GM12891 (cell line): ENCODE data around the gene CEMIP.

Source experiments
- DNase-seq: peaks from one replicate; pipeline ENCODE4 v3.0.0; 2011; ENCODE audit warnings: low spot score; ENCODE audit not compliant: insufficient read length
- FAIRE-seq: peaks from 2 replicates; lab custom pipeline; 2011; peaks lifted over from hg19 to GRCh38; lab: Jason Lieb, UNC
- PAX5 ChIP-seq: IDR thresholded peaks from 2 replicates; pipeline ENCODE4 v1.6.1; 2011; ENCODE audit warnings: low read length, moderate library complexity, mild to moderate bottlenecking; ENCODE audit not compliant: insufficient read depth, severe bottlenecking
- POLR2A ChIP-seq: IDR thresholded peaks from 2 replicates; pipeline ENCODE4 v1.6.1; 2011; ENCODE audit warnings: low read depth, low read length, control low read depth
- POLR2AphosphoS5 ChIP-seq: IDR thresholded peaks from 2 replicates; pipeline ENCODE4 v1.6.1; 2011; ENCODE audit warnings: low read depth, low read length, control low read depth
- POU2F2 ChIP-seq: IDR thresholded peaks from 2 replicates; pipeline ENCODE4 v1.6.1; 2011; ENCODE audit warnings: low read depth, mild to moderate bottlenecking, control low read depth, low read length, moderate library complexity
- SPI1 ChIP-seq: IDR thresholded peaks from 2 replicates; pipeline ENCODE4 v1.6.1; 2011; ENCODE audit warnings: low read depth, low read length, control low read depth
- TAF1 ChIP-seq: IDR thresholded peaks from 2 replicates; pipeline ENCODE4 v1.6.1; 2011; ENCODE audit warnings: low read depth, low read length, control low read depth

The CEMIP gene

DNA sequence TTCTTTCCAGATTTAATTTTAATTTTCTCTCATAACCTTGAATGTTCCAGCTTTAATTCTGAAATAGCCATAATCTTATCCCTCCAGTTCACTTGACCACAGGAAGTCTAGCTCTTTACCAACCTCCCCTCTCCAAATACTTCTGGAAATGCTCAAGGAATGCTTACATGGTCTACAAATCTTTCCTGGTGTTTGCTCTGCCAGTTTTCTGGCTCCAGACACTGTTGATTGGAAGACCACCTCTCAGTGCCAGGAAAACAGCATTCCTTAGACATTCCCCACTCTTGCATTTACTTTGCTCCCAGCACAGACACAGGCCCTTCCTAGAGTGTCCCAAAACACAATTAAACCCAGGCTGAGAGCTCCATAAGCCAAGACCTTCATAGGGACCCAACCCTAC lies 111.8 kb downstream of the CEMIP start:
- TF ChIP-seq POLR2AphosphoS5: no peak
- no peak for TF ChIP-seq POU2F2
- TF ChIP-seq SPI1: no peak
- no peak for TF ChIP-seq POLR2A
- no peak for TF ChIP-seq TAF1
- no peak for TF ChIP-seq PAX5
- DNase-seq (no peak), FAIRE-seq (no peak)

DNA sequence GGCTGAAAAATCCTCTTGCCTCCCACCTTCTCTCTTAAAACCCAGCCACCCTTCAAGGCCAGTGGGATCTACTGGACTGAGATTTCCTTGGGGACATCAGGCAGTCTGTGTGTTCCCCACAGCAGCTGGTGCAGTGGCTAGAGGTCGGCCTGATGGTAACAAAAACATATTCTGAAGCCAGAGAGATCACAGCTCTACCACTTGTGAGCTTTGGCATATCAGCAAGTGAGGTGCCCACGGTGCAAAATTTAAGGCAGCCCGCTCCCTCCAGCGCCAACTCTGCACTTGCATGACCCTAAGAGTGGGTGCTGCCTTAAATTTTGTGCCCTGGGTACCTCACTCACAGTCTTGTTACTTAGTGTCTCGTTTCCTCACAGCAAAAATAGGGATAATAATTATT lies 113.2 kb downstream of the CEMIP start:
- TF ChIP-seq SPI1 (no peak), TAF1 (no peak), POU2F2 (no peak), POLR2AphosphoS5 (no peak), PAX5 (no peak), POLR2A (no peak)
- FAIRE-seq: no peak

DNA sequence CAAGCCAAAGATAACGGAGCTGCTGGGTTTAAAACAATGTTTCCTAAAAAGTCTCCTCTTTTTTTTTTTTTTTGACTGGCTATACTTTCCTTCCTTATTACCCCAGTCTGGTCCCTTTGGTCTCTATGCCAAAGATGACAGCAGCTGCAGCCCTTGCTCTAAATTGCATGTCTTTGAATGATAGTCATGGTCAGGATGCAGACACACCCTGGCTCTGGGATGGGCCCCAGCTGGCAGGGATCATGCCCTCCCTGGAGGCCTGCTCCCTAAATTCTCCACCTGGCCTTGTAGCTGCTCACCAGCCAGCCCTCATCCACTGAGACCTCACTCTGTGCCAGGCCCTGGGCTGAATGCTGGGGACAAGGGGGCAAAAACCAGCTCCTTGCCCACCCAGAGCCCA lies 114.6 kb downstream of the CEMIP start:
- FAIRE-seq (no peak), DNase-seq (no peak)
- TF ChIP-seq POLR2A (no peak), POLR2AphosphoS5 (no peak), TAF1 (no peak), PAX5 (no peak), POU2F2 (no peak), SPI1 (no peak)

More for the DNA sequence above, 113.2 kb downstream of the CEMIP start:
- no peak for DNase-seq

DNA sequence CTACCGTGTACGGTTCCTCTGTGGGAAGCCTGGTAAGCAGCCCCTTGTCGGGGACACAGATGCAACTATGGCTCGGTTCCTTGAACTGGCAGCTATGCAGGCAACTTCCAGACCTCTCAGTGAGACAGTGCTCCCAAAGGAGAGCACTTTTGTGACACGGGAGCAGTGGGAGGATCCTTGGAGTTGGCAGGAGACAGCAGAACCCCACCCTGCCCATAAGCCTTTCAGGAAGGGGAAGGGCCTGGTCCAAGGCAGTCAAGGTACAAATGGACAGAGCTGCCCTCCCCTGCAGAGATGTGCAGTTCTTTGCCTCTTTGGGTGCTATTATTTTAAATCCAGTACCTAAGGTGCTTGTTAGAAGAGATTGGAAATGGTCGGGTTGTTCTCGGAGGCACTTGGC lies 115.9 kb downstream of the CEMIP start:
- no peak for DNase-seq
- no peak for FAIRE-seq
- TF ChIP-seq PAX5 (no peak), POLR2A (no peak), SPI1 (no peak), TAF1 (no peak), POU2F2 (no peak), POLR2AphosphoS5 (no peak)

DNA sequence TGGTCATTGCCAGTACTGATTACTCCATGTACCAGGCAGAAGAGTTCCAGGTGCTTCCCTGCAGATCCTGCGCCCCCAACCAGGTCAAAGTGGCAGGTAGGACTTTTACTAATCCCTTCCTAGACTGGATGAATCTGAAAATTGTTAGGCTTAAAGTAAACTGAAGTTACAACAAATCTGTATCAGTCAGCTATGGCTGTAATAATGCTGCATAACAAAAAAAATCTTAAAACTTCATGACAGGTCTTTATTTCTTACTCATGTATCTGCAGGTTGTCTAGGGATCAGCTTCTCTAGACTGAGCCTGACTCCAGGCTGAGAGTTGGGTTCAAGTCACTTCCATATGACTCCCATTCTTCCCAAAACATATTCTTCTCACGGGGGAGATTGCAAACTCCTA lies 116.8 kb downstream of the CEMIP start:
- DNase-seq (no peak), FAIRE-seq (no peak)
- TF ChIP-seq TAF1 (no peak), POLR2AphosphoS5 (no peak), POU2F2 (no peak), PAX5 (no peak), POLR2A (no peak), SPI1 (no peak)

DNA sequence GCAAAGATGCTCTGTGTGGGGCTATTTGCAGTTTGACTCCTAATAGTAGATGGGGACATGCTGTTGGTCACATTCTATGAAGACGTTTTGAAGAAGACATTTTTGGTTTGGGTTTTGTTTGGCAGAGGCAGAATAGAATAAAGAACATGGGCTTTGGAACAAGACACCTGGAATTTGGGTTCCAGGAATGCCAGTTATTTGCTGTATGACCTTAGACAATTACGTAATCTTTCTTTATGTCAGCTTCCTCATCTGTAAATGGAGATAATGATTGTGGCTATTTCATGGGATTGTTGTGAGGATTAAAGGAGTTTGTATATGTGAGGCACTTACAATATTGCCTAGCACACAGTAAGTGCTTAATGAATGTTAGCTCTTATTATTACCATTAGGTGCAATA lies 118.9 kb downstream of the CEMIP start:
- TF ChIP-seq POLR2A (no peak), PAX5 (no peak), POLR2AphosphoS5 (no peak), TAF1 (no peak)
- DNase-seq (no peak), FAIRE-seq (no peak)

DNA sequence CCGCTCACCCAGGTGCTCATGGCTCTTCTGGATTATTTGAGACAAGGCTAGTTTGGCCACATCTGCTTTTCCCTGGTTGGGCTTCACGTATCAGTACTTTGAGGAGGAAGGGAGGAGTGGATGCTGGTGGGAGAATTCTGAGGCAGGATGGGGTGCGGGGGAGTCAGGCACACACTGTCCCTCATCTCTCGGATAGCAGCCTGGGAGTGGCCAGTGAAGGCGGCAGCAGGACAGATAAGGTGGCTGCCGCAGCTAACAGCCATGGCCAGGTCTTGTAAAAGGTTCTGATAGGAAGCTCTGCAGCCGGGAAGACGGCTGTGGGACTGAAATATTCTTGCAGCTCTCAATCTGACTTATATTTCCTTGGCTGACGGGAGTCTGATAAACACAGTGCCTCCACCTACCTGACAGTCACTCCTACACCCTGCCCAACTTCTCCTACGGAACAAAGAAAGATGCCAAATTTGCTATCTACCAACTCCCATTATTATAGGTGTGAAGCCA lies 123.2 kb downstream of the CEMIP start:
- TF ChIP-seq POLR2A (no peak), POLR2AphosphoS5 (no peak), PAX5 (no peak), POU2F2 (no peak), TAF1 (no peak), SPI1 (no peak)
- DNase-seq (no peak), FAIRE-seq (no peak)

DNA sequence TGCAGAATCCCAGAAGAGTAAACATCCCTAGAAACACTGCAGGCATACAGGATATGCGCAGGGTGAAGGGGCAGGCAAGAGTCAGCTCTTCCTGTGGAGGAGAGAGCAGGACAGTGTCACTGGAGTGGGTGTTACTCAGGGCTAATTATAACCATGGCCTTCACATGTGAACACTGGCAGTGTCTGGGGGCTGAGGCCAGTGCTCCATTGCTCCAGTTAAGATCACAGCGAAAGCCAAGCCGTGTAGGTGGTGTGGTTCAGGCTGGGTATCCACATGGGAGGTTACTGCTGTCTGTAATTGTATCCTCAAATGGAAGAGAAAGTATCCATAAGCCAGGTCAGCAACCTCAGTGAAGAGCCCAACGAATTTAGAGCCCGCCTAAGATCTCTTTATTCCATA lies 125.8 kb downstream of the CEMIP start:
- no peak for FAIRE-seq
- TF ChIP-seq SPI1 (no peak), POLR2AphosphoS5 (no peak), POU2F2 (no peak), PAX5 (no peak), POLR2A (no peak), TAF1 (no peak)
- DNase-seq: no peak

DNA sequence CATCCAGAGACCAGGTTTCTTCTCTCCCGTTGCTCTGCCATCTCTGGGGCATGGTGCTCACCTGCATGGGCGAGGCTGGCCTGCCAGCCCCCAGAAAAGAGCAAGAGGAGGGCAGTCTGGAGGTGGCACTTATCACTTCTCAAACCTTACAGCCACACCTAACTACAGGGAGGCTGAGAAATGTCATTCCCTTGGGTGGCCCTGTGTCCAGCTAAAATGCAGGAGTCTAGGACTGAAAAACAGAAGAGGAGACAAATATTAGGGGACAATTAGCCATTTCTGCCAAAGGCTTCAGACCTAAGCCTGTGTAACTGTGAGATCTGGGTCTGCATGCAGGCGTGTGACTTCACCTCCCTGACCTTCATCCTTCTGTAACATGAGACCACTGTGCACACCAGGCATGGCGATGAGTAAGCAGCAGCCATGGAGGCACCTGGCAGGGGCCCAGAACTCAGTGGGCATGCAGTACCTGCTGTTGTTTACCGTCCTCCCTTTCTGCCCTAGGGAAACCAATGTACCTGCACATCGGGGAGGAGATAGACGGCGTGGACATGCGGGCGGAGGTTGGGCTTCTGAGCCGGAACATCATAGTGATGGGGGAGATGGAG lies 127.1 kb downstream of the CEMIP start:
- FAIRE-seq (no peak), DNase-seq (no peak)
- no peak for TF ChIP-seq POLR2AphosphoS5

DNA sequence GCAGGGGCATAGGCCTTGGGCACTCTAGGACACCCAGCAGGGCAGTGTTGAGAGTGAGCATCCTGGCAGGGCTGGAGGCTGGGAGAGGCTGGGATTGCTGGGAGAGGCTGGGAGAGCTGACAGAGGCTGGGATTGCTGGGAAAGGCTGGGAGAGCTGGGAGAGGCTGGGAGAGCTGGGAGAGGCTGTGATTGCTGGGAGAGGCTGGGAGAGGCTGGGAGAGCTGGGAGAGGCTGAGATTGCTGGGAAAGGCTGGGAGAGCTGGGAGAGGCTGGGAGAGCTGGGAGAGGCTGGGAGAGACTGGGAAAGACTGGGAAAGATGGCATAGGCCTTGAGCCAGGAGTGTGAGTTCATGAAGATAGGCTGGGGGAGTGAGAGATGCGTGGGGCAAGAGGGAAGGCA lies 132.7 kb downstream of the CEMIP start:
- DNase-seq (no peak), FAIRE-seq (no peak)
- TF ChIP-seq POU2F2 (no peak), SPI1 (no peak), POLR2AphosphoS5 (no peak), POLR2A (no peak), TAF1 (no peak), PAX5 (no peak)

DNA sequence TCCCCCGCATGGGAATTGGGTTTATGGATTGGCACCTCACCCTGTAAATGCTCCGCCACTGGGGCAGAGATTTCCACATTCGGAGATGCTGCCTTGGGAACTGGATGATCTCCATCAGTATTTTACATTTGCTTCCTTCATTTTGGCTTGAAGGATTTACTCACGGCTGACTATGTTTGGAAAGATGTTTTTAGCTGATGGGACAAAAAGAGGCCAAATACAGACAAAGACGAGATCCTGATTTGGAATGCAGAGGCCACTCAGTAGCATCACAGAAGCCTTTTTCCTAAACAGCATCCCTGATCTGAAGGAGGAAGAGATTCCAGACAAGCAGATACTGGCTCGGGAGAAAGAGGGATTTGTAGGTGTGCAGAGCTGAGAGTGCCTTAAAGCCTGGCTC lies 133.5 kb downstream of the CEMIP start:
- TF ChIP-seq PAX5 (no peak), POLR2AphosphoS5 (no peak), SPI1 (no peak), POLR2A (no peak), POU2F2 (no peak), TAF1 (no peak)
- FAIRE-seq (no peak), DNase-seq (no peak)
